Fibroblast of upper back skin (primary cell): Measurements from ENCODE around the gene SLC4A4.

Experiments
- DNase-seq: peaks from one replicate; pipeline ENCODE4 v3.0.0-alpha.2; 2013

The SLC4A4 gene

GRCh38 chr4:71426381-71427042, 87.7 kb downstream of the SLC4A4 start:
- no peak for DNase-seq

DNA sequence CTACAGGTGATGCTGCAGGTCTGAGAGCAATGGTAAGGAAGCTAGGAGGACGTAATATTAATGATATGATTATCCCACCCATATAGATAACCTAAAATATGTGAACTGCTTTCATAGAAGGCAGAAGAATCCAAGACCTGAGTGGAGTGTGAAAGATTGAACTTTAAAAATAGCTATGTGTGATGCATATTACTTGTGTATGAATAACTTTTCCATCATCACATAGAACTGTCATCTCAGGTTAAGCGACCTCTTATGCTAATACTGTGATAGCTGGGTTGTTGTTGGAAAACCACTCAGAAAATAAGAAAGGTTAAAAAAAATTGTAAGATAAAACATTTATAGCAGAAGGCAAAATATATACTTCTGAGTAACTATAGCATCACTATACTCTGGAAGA, 90.3 kb downstream of the SLC4A4 start:
- DNase-seq = no peak

- no peak for DNase-seq
Measured at GRCh38 chr4:71429962-71430361, 91.1 kb downstream of the SLC4A4 start.

- DNase-seq = no peak
Measured at GRCh38 chr4:71430609-71431008, 91.8 kb downstream of the SLC4A4 start.

DNA sequence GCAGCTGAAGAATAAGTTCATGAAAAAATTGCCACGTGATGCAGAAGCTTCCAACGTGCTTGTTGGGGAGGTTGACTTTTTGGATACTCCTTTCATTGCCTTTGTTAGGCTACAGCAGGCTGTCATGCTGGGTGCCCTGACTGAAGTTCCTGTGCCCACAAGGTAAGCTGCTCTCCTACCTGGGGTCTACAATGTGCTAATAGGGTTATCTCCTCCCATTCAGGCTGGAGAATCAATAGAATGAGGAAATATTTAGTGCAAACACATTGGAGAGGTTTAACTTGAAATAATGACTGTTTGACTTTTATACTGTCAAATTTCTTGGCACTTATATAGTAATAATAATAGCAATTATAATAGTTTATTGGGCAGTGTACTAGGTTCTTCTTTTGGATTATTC, 101.8 kb downstream of the SLC4A4 start:
- no peak for DNase-seq

GRCh38 chr4:71441186-71442169, 102.7 kb downstream of the SLC4A4 start:
- peak; percentile 68 for DNase-seq

DNA sequence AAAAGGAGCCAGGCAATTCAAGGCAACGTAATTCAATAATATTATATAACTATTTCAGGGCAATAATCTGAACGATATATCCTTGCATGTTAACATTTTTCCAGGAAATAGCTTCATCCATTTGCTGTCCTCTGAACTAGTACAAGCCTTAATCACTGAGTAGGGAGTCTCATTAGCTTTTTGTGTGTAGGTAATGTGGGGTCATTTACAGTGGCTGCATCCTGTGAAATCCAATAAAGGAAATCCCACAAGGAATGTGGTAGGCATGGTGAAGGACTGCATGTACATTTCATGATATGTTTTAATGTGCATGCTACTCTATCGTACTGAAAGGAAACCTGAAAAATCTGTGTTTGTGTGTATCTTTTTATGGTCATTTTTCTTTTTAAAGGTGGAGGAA, 103.5 kb downstream of the SLC4A4 start:
- DNase-seq = no peak

DNA sequence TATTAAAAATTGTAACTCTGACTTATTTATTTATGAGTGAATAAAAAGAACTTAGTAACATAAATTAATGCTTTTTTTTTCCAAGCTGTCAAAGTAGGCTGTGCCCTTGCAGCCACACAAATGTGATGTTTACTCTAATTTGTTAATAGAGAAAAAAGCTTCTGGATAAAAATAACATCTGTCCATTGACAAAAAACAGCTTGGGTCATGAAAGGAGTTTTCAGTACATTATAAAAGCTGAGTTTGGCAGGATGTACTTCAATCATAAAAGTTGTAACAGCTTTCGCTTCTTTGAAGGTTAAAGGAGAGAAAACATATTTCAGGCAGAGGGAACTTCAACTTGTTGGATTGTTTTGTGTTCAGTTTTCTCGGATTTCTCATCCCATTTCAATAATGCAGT, 105.6 kb downstream of the SLC4A4 start:
- no peak for DNase-seq

- no peak for DNase-seq
Measured at GRCh38 chr4:71445811-71446210, 107.0 kb downstream of the SLC4A4 start.

DNA sequence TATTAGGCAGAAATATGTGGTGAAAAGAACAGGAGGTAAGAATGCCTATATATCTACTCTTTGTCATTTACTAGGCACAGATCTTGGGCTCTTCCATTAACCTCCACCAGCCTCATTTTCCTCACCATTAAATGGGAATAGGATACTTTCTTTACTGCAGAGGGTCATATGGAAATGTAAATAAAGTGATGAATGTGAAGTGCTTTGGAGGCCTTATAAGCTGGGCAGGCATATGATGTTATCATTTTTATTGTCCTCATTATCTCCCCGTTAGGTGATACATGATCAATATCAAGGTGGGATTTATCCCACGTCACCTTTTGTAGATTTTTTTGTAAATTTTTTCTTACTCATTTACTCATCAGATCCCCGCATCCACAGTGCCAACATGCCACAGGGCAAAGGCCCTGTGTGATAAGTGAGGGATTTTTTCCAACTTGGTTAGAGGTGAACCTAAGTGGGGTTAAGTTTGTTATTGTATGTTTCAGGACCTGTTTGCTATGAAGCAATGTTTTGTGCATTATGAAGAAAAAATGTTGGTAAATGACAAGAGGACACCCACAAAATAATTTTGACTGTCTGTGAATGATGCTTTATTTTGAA, 107.8 kb downstream of the SLC4A4 start:
- no peak for DNase-seq

DNA sequence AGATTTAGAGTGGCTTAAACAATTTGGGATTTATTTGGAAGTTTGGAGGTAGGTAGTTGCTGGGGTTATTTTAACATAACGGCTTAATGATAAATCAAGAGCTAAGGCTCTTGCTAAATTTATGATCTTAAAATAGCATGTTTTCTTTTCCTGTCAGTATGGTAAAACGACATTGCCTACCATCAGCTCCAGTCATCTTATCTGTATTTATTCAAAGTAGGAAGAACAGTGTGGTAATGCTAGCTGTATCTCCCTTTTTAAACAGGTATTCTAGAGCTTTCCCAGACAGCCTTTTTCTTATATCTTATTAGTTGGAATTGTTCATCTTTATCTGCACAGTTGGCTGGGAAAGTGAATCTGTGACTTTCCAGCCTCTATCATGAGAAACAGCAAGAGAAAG, 110.2 kb downstream of the SLC4A4 start:
- no peak for DNase-seq

DNA sequence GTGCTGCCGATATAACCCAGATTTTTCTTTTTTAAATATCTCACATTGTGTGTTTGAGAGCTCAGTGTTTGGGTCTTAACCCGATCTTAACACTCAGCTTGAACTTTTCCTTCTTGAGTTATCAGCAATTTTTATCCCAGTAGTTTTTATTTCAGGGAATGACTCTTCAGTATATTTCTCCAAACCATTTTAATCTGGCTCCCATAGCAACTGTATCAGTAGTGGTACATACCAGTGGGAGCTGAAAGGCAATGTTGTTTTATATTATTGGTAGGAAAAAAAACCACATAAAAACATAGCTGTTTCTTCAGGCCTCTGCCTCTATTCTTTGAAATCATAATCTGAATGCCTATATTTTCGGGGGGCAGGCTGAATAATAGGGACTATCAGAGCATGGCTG, 111.1 kb downstream of the SLC4A4 start:
- no peak for DNase-seq

GRCh38 chr4:71453531-71453930, 114.7 kb downstream of the SLC4A4 start:
- DNase-seq = no peak

DNA sequence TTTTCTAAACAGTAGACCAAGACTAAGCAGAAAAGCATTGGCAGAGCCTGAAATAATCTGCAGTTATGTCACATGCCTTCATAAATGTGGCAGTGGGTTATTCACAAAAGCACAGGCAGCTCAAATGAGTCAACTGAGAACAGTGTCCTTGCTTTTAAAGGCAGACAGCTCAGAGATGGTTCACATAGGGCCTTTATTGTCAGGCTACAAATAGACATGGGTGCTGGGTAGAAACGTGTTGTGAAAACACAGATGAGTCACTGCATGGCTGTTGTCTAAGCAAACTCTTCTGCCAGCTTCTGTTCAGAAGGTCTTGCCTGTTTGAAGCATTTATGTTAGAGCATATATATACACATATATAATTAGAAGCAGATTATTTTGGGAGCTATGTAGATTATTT, 118.0 kb downstream of the SLC4A4 start:
- peak; percentile 59 for DNase-seq

DNA sequence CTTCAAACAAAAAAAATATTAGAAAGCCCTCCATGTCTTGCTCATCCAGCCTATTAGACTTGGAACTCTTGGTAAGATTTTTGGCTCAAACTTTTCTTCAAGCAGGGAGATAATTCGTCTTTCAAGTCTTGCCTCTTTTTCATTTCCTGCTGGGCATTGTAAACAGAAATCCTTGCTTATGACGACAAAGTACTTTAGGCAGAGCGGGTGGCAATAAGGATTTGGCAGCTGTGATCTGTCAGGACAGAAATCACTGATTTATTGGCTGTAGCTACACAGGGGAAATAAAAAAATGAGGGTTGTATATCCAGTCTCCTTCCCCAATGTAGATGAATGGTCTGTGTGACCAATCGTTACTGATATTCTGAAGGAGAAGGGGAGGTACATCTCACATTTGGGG, 121.6 kb downstream of the SLC4A4 start:
- no peak for DNase-seq

DNA sequence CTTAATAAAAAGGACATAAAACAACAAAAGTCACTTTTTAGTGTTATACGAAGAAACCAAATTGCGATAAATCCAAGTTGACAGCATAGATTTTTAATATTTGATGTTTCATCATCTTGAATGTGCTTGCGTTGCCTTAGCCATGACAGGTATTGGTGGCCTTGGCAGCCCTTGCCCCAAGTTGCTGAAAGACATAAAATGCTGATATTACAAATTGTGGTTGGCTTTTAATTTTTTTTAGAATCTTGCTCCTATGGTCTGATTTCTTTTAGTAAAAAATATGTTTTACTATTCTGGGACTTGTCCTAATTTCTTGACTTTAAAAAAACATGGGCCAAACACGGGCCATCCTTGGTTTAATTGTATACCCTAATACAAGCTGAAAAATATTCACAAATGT, 122.6 kb downstream of the SLC4A4 start:
- DNase-seq = no peak

GRCh38 chr4:71466775-71467174, 128.0 kb downstream of the SLC4A4 start:
- DNase-seq = no peak

DNA sequence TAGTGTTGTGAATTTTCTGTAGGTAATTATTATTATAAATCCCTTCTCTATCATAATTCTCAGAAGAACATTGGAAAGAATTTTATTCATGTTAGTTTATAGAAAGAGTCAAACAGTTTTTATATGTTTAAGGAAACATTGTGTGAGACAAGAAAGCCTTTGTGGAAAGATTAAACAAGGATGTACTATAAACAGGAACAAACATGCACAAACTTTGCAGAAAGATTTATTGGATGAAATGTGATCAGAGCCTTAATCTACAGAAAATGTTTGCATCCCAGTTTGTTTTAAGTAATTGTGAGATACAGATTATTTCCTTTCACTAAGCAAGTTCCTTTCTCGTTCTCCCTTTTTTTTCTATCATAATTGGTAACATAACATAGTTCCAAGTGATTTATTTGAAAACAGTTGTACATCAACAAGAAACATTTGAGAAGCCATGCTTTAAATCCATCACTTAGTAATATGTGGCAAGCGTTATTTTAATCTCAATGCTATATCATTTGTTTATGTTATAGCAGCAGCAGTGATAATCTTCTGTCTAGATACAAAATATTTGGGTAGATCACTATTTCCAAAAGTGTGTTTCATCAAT, 129.4 kb downstream of the SLC4A4 start:
- no peak for DNase-seq

DNA sequence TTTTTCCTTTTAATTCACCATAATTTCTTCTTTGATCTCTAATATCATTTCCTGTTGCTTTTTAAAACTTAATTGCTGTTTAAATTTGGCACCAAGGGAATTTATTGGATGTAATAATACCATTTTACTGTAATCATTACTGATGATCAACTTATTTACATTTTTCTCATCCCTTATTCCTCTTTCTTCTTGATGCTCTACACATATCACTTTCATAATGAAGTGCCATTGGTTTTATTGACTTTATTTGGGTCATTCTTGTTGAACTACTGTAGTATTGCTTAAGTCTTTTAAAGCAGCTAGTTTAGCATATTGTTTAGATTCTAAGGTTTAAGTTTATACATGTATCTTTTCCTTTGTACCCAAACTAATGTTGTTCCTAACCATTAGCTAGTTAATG, 130.7 kb downstream of the SLC4A4 start:
- DNase-seq = no peak

DNA sequence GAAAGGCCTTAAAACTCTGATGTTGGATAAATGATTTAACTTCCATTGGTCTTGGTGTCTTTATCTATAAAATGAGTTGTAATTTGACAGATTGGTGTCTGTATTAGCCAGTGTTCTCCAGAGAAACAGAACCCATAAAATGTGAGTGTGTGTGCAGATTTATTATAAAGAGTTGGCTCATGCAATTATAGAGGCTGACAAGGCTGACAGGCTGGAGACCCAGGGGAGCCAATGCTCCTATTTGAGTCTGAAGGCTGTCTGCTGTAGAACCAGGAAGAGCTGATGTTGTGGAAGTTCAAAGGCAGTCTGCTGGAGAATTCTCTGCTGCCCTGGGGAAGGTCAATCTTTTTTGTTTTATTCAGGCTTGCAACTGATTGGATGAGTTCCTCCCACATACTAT, 131.7 kb downstream of the SLC4A4 start:
- DNase-seq = no peak

DNA sequence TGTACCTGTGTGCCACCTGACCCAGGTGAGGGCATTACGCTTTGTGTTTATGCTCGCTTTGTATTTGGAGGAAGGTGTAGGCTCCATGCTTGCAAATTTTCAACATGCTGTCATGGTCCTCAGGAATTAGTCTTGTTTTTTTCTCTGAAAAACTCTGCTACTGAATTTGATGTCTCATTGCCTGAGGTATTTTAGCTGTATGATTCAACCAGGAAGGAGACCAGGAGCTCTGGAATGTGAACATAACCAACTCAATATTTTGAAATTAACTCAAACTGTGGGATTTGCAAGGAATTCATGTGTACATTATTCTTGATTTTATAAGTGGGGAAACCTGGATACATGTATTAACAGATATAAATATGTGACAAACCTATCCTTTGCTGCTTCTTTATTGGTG, 134.1 kb downstream of the SLC4A4 start:
- DNase-seq = peak; percentile 94

GRCh38 chr4:71473541-71474240, 134.9 kb downstream of the SLC4A4 start:
- DNase-seq = peak; percentile 40

DNA sequence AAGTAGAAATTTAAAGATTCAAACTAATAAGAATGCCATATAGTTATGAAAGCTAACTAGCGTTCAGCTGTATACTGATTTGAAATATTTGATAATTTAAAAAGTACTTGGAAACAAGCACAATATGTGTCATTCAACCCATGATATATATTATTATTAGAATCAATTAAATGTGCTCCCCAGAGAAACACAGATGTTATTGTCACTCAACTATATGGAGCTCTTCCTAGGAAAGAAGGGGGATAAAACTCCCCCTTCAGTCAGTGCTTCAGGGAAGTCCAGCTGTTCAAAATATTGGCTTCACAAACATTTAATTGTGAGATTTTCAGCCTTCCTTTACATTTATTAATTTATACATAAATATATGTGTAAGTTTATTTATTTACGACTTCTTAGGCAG, 135.9 kb downstream of the SLC4A4 start:
- DNase-seq = no peak
